Activated T-cell treated with anti-CD3 and anti-CD28 coated beads, Interleukin-2, amount 50 U/mL, for 1 hour (primary cell): ENCODE measurements around the gene HES1.
"Not testable (repeated sequence)": the region's sequence is repeated elsewhere in the genome, so short reads cannot be mapped to it uniquely, and the experiment has no call there.

Experiments used
- DNase-seq: peaks from one replicate; pipeline ENCODE4 v3.0.0-alpha.2; 2020

The HES1 gene

GRCh38 chr3:194145702-194146101 is 9.8 kb downstream of the HES1 start:
- DNase-seq: no peak

- DNase-seq: no peak
Measured at GRCh38 chr3:194147679-194148078, 11.7 kb downstream of the HES1 start.

- DNase-seq: no peak
Measured at GRCh38 chr3:194148383-194148782, 12.4 kb downstream of the HES1 start.

- no peak for DNase-seq
Measured at GRCh38 chr3:194150252-194150934, 14.4 kb downstream of the HES1 start.

GRCh38 chr3:194150935-194151302 is 15.0 kb downstream of the HES1 start:
- DNase-seq: not testable (repeated sequence)

- no peak for DNase-seq
Measured at GRCh38 chr3:194154346-194154745, 18.4 kb downstream of the HES1 start.

- DNase-seq: no peak
Measured at GRCh38 chr3:194156095-194156494, 20.1 kb downstream of the HES1 start.

- DNase-seq: no peak
Measured at GRCh38 chr3:194158942-194159439, 23.0 kb downstream of the HES1 start.

- DNase-seq: no peak
Measured at GRCh38 chr3:194160158-194160557, 24.2 kb downstream of the HES1 start.

- no peak for DNase-seq
Measured at GRCh38 chr3:194161131-194162045, 25.4 kb downstream of the HES1 start.

GRCh38 chr3:194162070-194162678 is 26.2 kb downstream of the HES1 start:
- no peak for DNase-seq

- DNase-seq: no peak
Measured at GRCh38 chr3:194162817-194163584, 27.1 kb downstream of the HES1 start.

- DNase-seq: no peak
Measured at GRCh38 chr3:194163697-194164096, 27.7 kb downstream of the HES1 start.

- no peak for DNase-seq
Measured at GRCh38 chr3:194164861-194165260, 28.9 kb downstream of the HES1 start.

- DNase-seq: no peak
Measured at GRCh38 chr3:194165271-194166018, 29.5 kb downstream of the HES1 start.

GRCh38 chr3:194166682-194167479 is 30.9 kb downstream of the HES1 start:
- DNase-seq: no peak

- no peak for DNase-seq
Measured at GRCh38 chr3:194167480-194168282, 31.7 kb downstream of the HES1 start.

GRCh38 chr3:194168994-194169393 is 33.0 kb downstream of the HES1 start:
- no peak for DNase-seq

GRCh38 chr3:194169595-194169994 is 33.6 kb downstream of the HES1 start:
- no peak for DNase-seq

GRCh38 chr3:194170793-194171192 is 34.8 kb downstream of the HES1 start:
- DNase-seq: no peak
